HK-2 (cell line): ENCODE data around the gene NALCN.

Source experiments
- DNase-seq: peaks from one replicate; pipeline ENCODE4 v3.0.0-alpha.2; 2018; ENCODE audit not compliant: unreplicated experiment

Gene NALCN

GRCh38 chr13:101127741-101128353 is 288.5 kb downstream of the NALCN start:
- DNase-seq = no peak

GRCh38 chr13:101123028-101123427 is 293.3 kb downstream of the NALCN start:
- no peak for DNase-seq

- no peak for DNase-seq
Measured at GRCh38 chr13:101121608-101122007, 294.7 kb downstream of the NALCN start.

GRCh38 chr13:101120007-101120406 is 296.3 kb downstream of the NALCN start:
- DNase-seq = no peak

GRCh38 chr13:101116826-101117225 is 299.5 kb downstream of the NALCN start:
- no peak for DNase-seq

- no peak for DNase-seq
Measured at GRCh38 chr13:101116341-101116740, 300.0 kb downstream of the NALCN start.

GRCh38 chr13:101115762-101116171 is 300.5 kb downstream of the NALCN start:
- no peak for DNase-seq

GRCh38 chr13:101111894-101112293 is 304.4 kb downstream of the NALCN start:
- DNase-seq = no peak

- no peak for DNase-seq
Measured at GRCh38 chr13:101109005-101109404, 307.3 kb downstream of the NALCN start.

GRCh38 chr13:101098873-101099272 is 317.4 kb downstream of the NALCN start:
- DNase-seq = no peak

GRCh38 chr13:101092985-101093384 is 323.3 kb downstream of the NALCN start:
- no peak for DNase-seq

GRCh38 chr13:101090287-101090686 is 326.0 kb downstream of the NALCN start:
- no peak for DNase-seq

GRCh38 chr13:101085551-101085950 is 330.8 kb downstream of the NALCN start:
- no peak for DNase-seq

GRCh38 chr13:101082441-101082840 is 333.9 kb downstream of the NALCN start:
- DNase-seq = no peak

- DNase-seq = no peak
Measured at GRCh38 chr13:101080616-101081015, 335.7 kb downstream of the NALCN start.

GRCh38 chr13:101065329-101065728 is 351.0 kb downstream of the NALCN start:
- DNase-seq = no peak

GRCh38 chr13:101059793-101060192 is 356.5 kb downstream of the NALCN start:
- no peak for DNase-seq

GRCh38 chr13:101058841-101059240 is 357.5 kb downstream of the NALCN start:
- DNase-seq = no peak

GRCh38 chr13:101053301-101054093 is 362.8 kb downstream of the NALCN start:
- DNase-seq = no peak

GRCh38 chr13:101049166-101049850 is 367.0 kb downstream of the NALCN start:
- no peak for DNase-seq

GRCh38 chr13:101036546-101036945 is 379.8 kb downstream of the NALCN start:
- DNase-seq = no peak

GRCh38 chr13:101035119-101035620 is 381.1 kb downstream of the NALCN start:
- DNase-seq = no peak
